HFF-Myc (cell line): ENCODE measurements around the gene UBXN4.
A peak's percentile ranks its signal among the peaks of the same experiment; 100 is the strongest.
"Not testable (repeated sequence)": the region's sequence is repeated elsewhere in the genome, so short reads cannot be mapped to it uniquely, and the experiment has no call there.

ENCODE experiments used
- DNase-seq: peaks from one replicate; pipeline ENCODE4 v3.0.0-alpha.2; 2011; ENCODE audit warnings: low read depth; ENCODE audit errors: extremely low read depth
- H3K4me3 ChIP-seq: replicated peaks from 2 replicates; pipeline ENCODE4 v1.5.1; 2011; ENCODE audit warnings: low read depth, mild to moderate bottlenecking, control low read depth, low read length
- TF ChIP-seq, protein P1 (sequence below): IDR thresholded peaks from 2 replicates; pipeline ENCODE4 v1.5.1; 2012; ENCODE audit warnings: mild to moderate bottlenecking, low read depth, low read length, control low read depth; ENCODE audit errors: missing control alignments

The UBXN4 gene

DNA sequence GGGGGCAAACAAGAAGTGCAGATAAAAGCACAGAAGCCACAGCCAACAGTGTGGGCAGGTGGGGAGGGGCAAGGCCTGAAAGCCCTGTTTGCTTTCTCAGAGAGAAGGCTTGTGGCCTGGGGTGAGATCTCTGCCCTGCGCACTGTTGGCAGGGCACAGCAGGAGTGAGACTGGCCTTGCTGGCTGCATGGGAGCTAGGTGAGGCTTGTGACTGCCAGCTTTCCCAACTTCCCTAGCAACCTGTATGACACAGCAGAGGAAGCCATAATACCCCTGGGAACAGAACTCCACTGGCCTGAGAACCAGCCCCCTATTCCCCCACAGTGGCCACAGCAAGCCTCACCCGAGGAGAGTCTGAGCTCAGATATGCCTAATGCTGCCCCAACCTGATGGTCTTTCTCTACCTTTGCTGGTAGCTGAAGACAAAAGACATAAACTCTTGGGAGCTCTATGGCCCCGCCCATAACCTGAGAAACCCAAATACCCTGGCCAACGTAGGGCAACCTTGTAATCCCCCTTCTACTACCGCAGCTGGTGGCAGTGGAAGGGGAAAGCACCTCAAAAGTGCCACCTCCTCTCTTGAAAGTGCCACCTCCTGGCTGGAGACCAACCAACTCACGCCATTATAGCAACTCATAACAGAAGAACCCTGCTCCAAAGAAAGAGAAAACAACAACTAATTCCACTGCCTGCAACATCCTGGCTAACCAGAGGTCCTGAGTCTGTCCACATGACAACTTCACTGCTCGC is 50.9 kb downstream of the UBXN4 start:
- no peak for DNase-seq
- no peak overlapping the region for H3K4me3 ChIP-seq
- TF ChIP-seq, protein P1, sequence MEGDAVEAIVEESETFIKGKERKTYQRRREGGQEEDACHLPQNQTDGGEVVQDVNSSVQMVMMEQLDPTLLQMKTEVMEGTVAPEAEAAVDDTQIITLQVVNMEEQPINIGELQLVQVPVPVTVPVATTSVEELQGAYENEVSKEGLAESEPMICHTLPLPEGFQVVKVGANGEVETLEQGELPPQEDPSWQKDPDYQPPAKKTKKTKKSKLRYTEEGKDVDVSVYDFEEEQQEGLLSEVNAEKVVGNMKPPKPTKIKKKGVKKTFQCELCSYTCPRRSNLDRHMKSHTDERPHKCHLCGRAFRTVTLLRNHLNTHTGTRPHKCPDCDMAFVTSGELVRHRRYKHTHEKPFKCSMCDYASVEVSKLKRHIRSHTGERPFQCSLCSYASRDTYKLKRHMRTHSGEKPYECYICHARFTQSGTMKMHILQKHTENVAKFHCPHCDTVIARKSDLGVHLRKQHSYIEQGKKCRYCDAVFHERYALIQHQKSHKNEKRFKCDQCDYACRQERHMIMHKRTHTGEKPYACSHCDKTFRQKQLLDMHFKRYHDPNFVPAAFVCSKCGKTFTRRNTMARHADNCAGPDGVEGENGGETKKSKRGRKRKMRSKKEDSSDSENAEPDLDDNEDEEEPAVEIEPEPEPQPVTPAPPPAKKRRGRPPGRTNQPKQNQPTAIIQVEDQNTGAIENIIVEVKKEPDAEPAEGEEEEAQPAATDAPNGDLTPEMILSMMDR = no peak

DNA sequence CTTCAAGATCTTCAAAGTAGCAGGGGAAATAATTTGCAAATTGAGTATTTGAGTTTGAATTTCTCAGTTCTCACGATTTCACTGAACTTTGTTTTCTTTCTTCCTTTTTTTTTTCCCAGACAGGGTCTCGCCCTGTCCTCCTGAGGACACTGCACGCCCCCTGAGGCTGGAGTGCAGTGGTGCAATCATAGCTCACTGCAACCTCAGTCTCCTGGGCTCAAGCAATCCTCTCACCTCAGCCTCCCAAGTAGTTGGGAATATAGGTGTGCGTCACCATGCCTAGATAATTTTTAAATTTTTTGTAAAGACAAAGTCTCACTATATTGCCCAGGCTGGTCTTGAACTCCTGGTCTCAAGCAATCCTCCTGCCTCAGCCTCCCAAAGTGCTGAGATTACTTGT is 54.0 kb downstream of the UBXN4 start:
- not testable (repeated sequence) for DNase-seq, H3K4me3 ChIP-seq
- TF ChIP-seq, protein P1 = peak; percentile 13

DNA sequence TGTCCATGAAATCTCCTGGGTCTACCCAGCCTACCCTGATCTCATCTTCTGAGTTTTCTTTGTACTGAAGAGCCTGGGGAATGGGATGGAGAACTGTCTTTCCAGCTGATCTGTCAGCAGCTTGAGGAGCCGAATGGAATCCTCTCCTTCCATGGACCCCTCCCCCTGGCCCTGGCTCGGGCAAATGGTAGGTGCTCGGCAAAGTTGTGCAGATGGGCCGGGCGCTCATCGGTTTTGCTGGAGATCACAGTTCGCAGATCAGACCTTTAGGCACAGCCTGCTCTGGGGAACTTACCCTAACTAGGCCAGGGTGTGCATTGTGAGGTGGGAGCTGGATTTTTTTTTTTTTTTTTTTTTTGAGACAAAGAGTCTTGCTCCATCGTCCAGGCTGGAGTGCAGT is 55.0 kb downstream of the UBXN4 start:
- no peak for DNase-seq
- TF ChIP-seq, protein P1 = no peak
- H3K4me3 ChIP-seq = no peak overlapping the region

DNA sequence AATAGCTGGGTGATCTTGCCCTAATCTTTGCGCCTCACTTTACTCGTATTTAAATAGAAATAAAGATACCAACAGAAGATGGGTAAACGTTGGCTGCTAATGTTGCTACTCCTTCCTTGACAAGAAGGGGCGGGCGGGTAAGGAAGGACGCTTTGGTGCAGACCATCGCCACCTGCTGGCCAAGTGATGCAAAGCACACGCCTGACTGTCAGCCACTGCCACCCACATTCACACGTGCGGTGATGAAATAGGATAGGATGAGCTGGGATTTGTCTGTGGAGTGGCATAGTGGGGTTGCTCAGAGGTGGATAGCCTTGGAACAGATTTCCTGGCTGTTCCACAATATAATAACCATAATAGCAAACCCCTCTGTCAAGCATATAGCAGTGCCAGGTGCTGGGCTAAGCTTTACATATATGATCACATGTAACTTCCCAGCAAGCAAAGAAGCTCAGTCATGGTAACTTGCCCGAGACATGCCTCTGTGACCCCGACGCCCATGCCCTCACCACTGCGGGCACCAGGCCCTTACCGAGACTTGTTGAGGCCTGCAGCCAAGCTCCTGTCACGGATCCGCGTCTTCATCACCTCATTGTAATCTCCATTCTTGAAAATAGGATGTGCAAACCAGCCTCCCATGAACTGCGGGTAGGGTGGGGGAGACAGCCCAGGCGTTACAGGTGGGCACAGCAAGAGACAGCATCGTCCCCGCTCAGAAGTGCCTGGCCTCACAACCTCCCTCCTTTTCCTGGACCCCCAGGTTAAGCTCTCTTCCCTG is 56.0 kb downstream of the UBXN4 start:
- TF ChIP-seq, protein P1 = peak; percentile 97
- no peak overlapping the region for H3K4me3 ChIP-seq
- DNase-seq = peak; percentile 47

- TF ChIP-seq, protein P1 = no peak
- H3K4me3 ChIP-seq = no peak overlapping the region
- no peak for DNase-seq
These were observed 56.6 kb downstream of the UBXN4 start for GRCh38 chr2:135798275-135798705.

DNA sequence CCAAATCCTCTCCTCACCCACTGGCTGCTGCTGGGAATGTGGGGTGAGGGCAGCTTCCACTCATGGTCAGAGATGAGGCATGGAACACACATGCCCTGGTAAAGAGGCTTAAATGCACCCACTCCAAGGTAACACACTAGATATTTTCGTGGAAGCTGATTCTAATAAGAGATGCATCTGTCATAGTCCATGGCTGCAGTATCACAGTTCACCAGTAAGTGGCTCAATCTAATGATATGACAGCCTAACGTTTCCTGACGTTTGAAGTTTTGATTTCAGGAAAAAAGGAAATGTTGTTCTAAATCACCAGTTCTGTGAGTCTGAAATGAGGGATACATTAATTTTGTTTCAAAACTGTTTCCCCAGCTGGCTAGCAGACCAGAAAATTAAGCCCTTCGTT is 57.1 kb downstream of the UBXN4 start:
- no peak overlapping the region for H3K4me3 ChIP-seq
- no peak for DNase-seq
- TF ChIP-seq, protein P1 = no peak
